OCI-LY1 (cell line): ENCODE results near the gene PROM2.

Source experiments
- H2AFZ ChIP-seq: fragments of 200-600 bp; sonication (generic), shearing (Covaris generic); 2 replicates; pipeline ENCODE4 v1.6.0; 2014; ENCODE audit warnings: antibody characterized with exemption, mild to moderate bottlenecking, low read length
- H3F3A ChIP-seq: fragments of 200-600 bp; sonication (generic), shearing (Covaris generic); 2 replicates; pipeline ENCODE4 v1.6.0; 2014; ENCODE audit warnings: mild to moderate bottlenecking, antibody characterized with exemption, low read length, moderate library complexity; ENCODE audit not compliant: insufficient read depth
- H3K27ac ChIP-seq: fragments of 200-600 bp; sonication (generic); 2 replicates; pipeline ENCODE4 v1.5.1; 2014; ENCODE audit warnings: low read length, mixed run types, mild to moderate bottlenecking, low read depth; ENCODE audit not compliant: poor library complexity, severe bottlenecking
- H3K27me3 ChIP-seq: fragments of 200-600 bp; sonication (generic); 2 replicates; pipeline ENCODE4 v1.6.0; 2014; ENCODE audit warnings: antibody characterized with exemption, mild to moderate bottlenecking, low read length, moderate library complexity; ENCODE audit not compliant: insufficient read depth
- H3K36me3 ChIP-seq: fragments of 200-600 bp; sonication (generic); 2 replicates; pipeline ENCODE4 v1.6.1; 2014; ENCODE audit warnings: mild to moderate bottlenecking, antibody characterized with exemption, low read length, moderate library complexity, mixed read lengths; ENCODE audit not compliant: insufficient read depth
- H3K4me1 ChIP-seq: fragments of 200-600 bp; sonication (generic); 2 replicates; pipeline ENCODE4 v1.5.1; 2014; ENCODE audit warnings: mild to moderate bottlenecking, low read length, moderate library complexity; ENCODE audit not compliant: insufficient read depth, severe bottlenecking
- H3K4me2 ChIP-seq: fragments of 200-600 bp; sonication (generic), shearing (Covaris generic); 2 replicates; pipeline ENCODE4 v1.6.1; 2014; ENCODE audit warnings: low read length
- H3K4me3 ChIP-seq: fragments of 200-600 bp; sonication (generic); 2 replicates; pipeline ENCODE4 v1.5.1; 2014; ENCODE audit warnings: low read length, low read depth, mild to moderate bottlenecking, mixed read lengths; ENCODE audit not compliant: poor library complexity, severe bottlenecking
- H3K79me2 ChIP-seq: fragments of 200-600 bp; shearing (Covaris generic); 2 replicates; pipeline ENCODE4 v1.6.1; 2016; ENCODE audit warnings: mixed run types, low read length, mixed read lengths; ENCODE audit not compliant: insufficient read depth
- H3K9ac ChIP-seq: fragments of 200-600 bp; sonication (generic), shearing (Covaris generic); 2 replicates; pipeline ENCODE4 v1.6.1; 2014; ENCODE audit warnings: mild to moderate bottlenecking, low read length, mixed read lengths
- H3K9me2 ChIP-seq: fragments of 200-600 bp; sonication (generic), shearing (Covaris generic); 2 replicates; pipeline ENCODE4 v1.6.1; 2014; ENCODE audit warnings: low read depth, mild to moderate bottlenecking, low read length, mixed read lengths
- H3K9me3 ChIP-seq: fragments of 200-600 bp; shearing (Covaris generic); 2 replicates; pipeline ENCODE4 v1.6.1; 2014; ENCODE audit warnings: low read length, mixed read lengths
- H4K20me1 ChIP-seq: fragments of 200-600 bp; sonication (generic), shearing (Covaris generic); 2 replicates; pipeline ENCODE4 v1.6.0; 2016; ENCODE audit warnings: mild to moderate bottlenecking, low read length; ENCODE audit not compliant: insufficient read depth
- EZH2 ChIP-seq: fragments of 200-600 bp; sonication (generic), shearing (Covaris generic); IDR thresholded peaks from 2 replicates; pipeline ENCODE4 v1.8.0; 2017; ENCODE audit warnings: borderline replicate concordance, mixed run types, mild to moderate bottlenecking, antibody characterized with exemption, low read length, moderate library complexity, mixed read lengths
- TF ChIP-seq, protein P1 (sequence below): fragments of 200-600 bp; sonication (generic), shearing (Covaris generic); IDR thresholded peaks from 2 replicates; pipeline ENCODE4 v1.5.1; 2017; ENCODE audit warnings: mild to moderate bottlenecking, antibody characterized with exemption, low read length, moderate library complexity, mixed read lengths

Gene PROM2

GRCh38 chr2:95316466-95317122 lies 42.3 kb downstream of the PROM2 start:
- Histone ChIP-seq H3K9ac (no peak overlapping the region), H4K20me1 (no peaks in the 10 kb centered on the region), H3K9me3 (no peaks in the 10 kb centered on the region), H3K36me3 (no peaks in the 10 kb centered on the region), H3K4me2 (no peak overlapping the region), H3K9me2 (no peaks in the 10 kb centered on the region), H2AFZ (no peak overlapping the region), H3K27ac (no peak overlapping the region), H3K79me2 (no peaks in the 10 kb centered on the region), H3K27me3 (no peaks in the 10 kb centered on the region), H3F3A (no peaks in the 10 kb centered on the region), H3K4me3 (no peak overlapping the region), H3K4me1 (no peaks in the 10 kb centered on the region)
- TF ChIP-seq EZH2 = no peak
- TF ChIP-seq, protein P1, sequence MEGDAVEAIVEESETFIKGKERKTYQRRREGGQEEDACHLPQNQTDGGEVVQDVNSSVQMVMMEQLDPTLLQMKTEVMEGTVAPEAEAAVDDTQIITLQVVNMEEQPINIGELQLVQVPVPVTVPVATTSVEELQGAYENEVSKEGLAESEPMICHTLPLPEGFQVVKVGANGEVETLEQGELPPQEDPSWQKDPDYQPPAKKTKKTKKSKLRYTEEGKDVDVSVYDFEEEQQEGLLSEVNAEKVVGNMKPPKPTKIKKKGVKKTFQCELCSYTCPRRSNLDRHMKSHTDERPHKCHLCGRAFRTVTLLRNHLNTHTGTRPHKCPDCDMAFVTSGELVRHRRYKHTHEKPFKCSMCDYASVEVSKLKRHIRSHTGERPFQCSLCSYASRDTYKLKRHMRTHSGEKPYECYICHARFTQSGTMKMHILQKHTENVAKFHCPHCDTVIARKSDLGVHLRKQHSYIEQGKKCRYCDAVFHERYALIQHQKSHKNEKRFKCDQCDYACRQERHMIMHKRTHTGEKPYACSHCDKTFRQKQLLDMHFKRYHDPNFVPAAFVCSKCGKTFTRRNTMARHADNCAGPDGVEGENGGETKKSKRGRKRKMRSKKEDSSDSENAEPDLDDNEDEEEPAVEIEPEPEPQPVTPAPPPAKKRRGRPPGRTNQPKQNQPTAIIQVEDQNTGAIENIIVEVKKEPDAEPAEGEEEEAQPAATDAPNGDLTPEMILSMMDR = no peak

- Histone ChIP-seq H2AFZ (no peak overlapping the region), H3K4me2 (no peak overlapping the region), H3K9me2 (no peaks in the 10 kb centered on the region), H3K36me3 (no peaks in the 10 kb centered on the region), H3K9ac (no peak overlapping the region), H3K79me2 (no peaks in the 10 kb centered on the region), H3K9me3 (no peaks in the 10 kb centered on the region), H3K4me1 (no peaks in the 10 kb centered on the region), H3F3A (no peaks in the 10 kb centered on the region), H3K27me3 (no peaks in the 10 kb centered on the region), H4K20me1 (no peaks in the 10 kb centered on the region), H3K27ac (no peak overlapping the region), H3K4me3 (no peak overlapping the region)
- no peak for TF ChIP-seq EZH2
- TF ChIP-seq, protein P1 = no peak
These were observed 42.9 kb downstream of the PROM2 start for GRCh38 chr2:95317123-95317500.

GRCh38 chr2:95317665-95318425 lies 43.6 kb downstream of the PROM2 start:
- Histone ChIP-seq H3K4me2 (no peak overlapping the region), H4K20me1 (no peaks in the 10 kb centered on the region), H3K36me3 (no peaks in the 10 kb centered on the region), H3K9me3 (no peaks in the 10 kb centered on the region), H3K27me3 (no peaks in the 10 kb centered on the region), H3K4me1 (no peaks in the 10 kb centered on the region), H2AFZ (no peak overlapping the region), H3K9ac (no peak overlapping the region), H3K9me2 (no peaks in the 10 kb centered on the region), H3K27ac (no peak overlapping the region), H3K79me2 (no peaks in the 10 kb centered on the region), H3F3A (no peaks in the 10 kb centered on the region), H3K4me3 (no peak overlapping the region)
- TF ChIP-seq EZH2 = no peak
- TF ChIP-seq, protein P1 = no peak
